ENCODE data around the gene LTV1.
"Not testable (repeated sequence)": the region's sequence is repeated elsewhere in the genome, so short reads cannot be mapped to it uniquely, and the experiment has no call there.

LTV1 gene

GRCh38 chr6:143842902-143843676 is at the start of gene LTV1:
Gene LTV1, plus strand, starts transcription at chr6:143843338. Its CDS starts 140 bp downstream, at chr6:143843478.
- DNase-seq = peak; percentile 57

GRCh38 chr6:143796551-143796950 is 46.6 kb upstream of the LTV1 start:
- DNase-seq = not testable (repeated sequence)

- DNase-seq = not testable (repeated sequence)
These were observed 44.7 kb upstream of the LTV1 start for GRCh38 chr6:143798487-143798886.

- DNase-seq = no peak
These were observed 40.1 kb upstream of the LTV1 start for GRCh38 chr6:143802833-143803565.

GRCh38 chr6:143803769-143804568 is 39.2 kb upstream of the LTV1 start:
- DNase-seq = no peak

GRCh38 chr6:143804835-143805239 is 38.3 kb upstream of the LTV1 start:
- DNase-seq = no peak

- DNase-seq = no peak
These were observed 36.6 kb upstream of the LTV1 start for GRCh38 chr6:143806282-143807102.

GRCh38 chr6:143807103-143807772 is 35.9 kb upstream of the LTV1 start:
- DNase-seq = no peak

- DNase-seq = no peak
These were observed 32.4 kb upstream of the LTV1 start for GRCh38 chr6:143810745-143811144.

GRCh38 chr6:143811501-143812157 is 31.5 kb upstream of the LTV1 start:
- no peak for DNase-seq

- no peak for DNase-seq
These were observed 25.5 kb upstream of the LTV1 start for GRCh38 chr6:143817621-143818020.

- DNase-seq = no peak
These were observed 21.8 kb upstream of the LTV1 start for GRCh38 chr6:143821359-143821758.

GRCh38 chr6:143822584-143823024 is 20.5 kb upstream of the LTV1 start:
- DNase-seq = no peak

- no peak for DNase-seq
These were observed 19.6 kb upstream of the LTV1 start for GRCh38 chr6:143823548-143823947.

- no peak for DNase-seq
These were observed 14.6 kb upstream of the LTV1 start for GRCh38 chr6:143828572-143828971.

- DNase-seq = no peak
These were observed 7.0 kb upstream of the LTV1 start for GRCh38 chr6:143836150-143836549.

GRCh38 chr6:143838395-143838794 is 4.7 kb upstream of the LTV1 start:
- DNase-seq = no peak

GRCh38 chr6:143839196-143839595 is 3.9 kb upstream of the LTV1 start:
- DNase-seq = no peak

GRCh38 chr6:143840595-143841265 is 2.4 kb upstream of the LTV1 start:
- DNase-seq = no peak

GRCh38 chr6:143842461-143842901 is 657 bp upstream of the LTV1 start:
- DNase-seq = no peak

- no peak for DNase-seq
These were observed 500 bp downstream of the LTV1 start for GRCh38 chr6:143843677-143843999.

Data from NCI-H2029 treated with DMSO at 0.1 percent for 48 hours (cell line).